A549 (cell line): Measurements from ENCODE around the gene CMIP. TPM values are rescaled to one million over a fixed set of nuclear protein-coding genes. Genes with fewer than 3 reads are reported as not detected.
A peak's percentile ranks its signal among the peaks of the same experiment; 100 is the strongest.

ENCODE experiments used
- BHLHE40 ChIP-seq: IDR thresholded peaks from 2 replicates; pipeline ENCODE4 v1.6.1; 2012; ENCODE audit warnings: low read depth, low read length, inconsistent platforms
- CBX2 ChIP-seq: fragments of 200-600 bp; sonication (generic); IDR thresholded peaks from 2 replicates; pipeline ENCODE4 v1.6.1; 2016; ENCODE audit warnings: low read depth, mild to moderate bottlenecking, borderline replicate concordance
- CHD2 ChIP-seq: fragments of 150-350 bp; IDR thresholded peaks from 2 replicates; pipeline ENCODE4 v1.6.1; 2014; ENCODE audit warnings: low read length; ENCODE audit not compliant: partially characterized antibody
- CHD4 ChIP-seq: fragments of 200-600 bp; sonication (generic); IDR thresholded peaks from 2 replicates; pipeline ENCODE4 v1.6.1; 2016; ENCODE audit warnings: antibody characterized with exemption, mild to moderate bottlenecking, borderline replicate concordance
- EHF ChIP-seq: fragments of 250-450 bp; sonication (Bioruptor Pico); IDR thresholded peaks from 2 replicates; pipeline ENCODE4 v1.5.0; 2020; ENCODE audit warnings: mild to moderate bottlenecking
- EHMT2 ChIP-seq: fragments of 200-600 bp; sonication (generic); IDR thresholded peaks from 2 replicates; pipeline ENCODE4 v1.6.1; 2016; ENCODE audit warnings: antibody characterized with exemption, low read depth, mild to moderate bottlenecking, moderate library complexity
- ESRRA ChIP-seq: fragments of 150-350 bp; IDR thresholded peaks from 2 replicates; pipeline ENCODE4 v1.6.1; 2014; ENCODE audit warnings: mild to moderate bottlenecking, low read length, borderline replicate concordance
- FOXS1 ChIP-seq: fragments of 250-450 bp; sonication (Bioruptor Pico); IDR thresholded peaks from 2 replicates; pipeline ENCODE4 v1.5.0; 2020; ENCODE audit warnings: mild to moderate bottlenecking, moderate library complexity
- HDAC2 ChIP-seq: fragments of 200-600 bp; sonication (generic); IDR thresholded peaks from 2 replicates; pipeline ENCODE4 v1.6.1; 2016
- HOXA7 ChIP-seq: fragments of 250-450 bp; sonication (Bioruptor Pico); IDR thresholded peaks from 2 replicates; pipeline ENCODE4 v1.5.0; 2020; ENCODE audit warnings: mild to moderate bottlenecking, moderate library complexity
- HOXB13 ChIP-seq: fragments of 250-450 bp; sonication (Bioruptor Pico); IDR thresholded peaks from 2 replicates; pipeline ENCODE4 v1.5.0; 2020; ENCODE audit warnings: low read depth, mild to moderate bottlenecking, moderate library complexity
- HOXB5 ChIP-seq: fragments of 250-450 bp; sonication (Bioruptor Pico); IDR thresholded peaks from 2 replicates; pipeline ENCODE4 v1.5.0; 2020; ENCODE audit warnings: mild to moderate bottlenecking, moderate library complexity
- JUN ChIP-seq, 2 experiments: fragments of >200 bp; sonication (Bioruptor Twin); formaldehyde crosslinking; IDR thresholded peaks; 2 replicates in 1 of 2; 3 replicates in 1 of 2; pipeline ENCODE4 v1.6.1; 2016 to 2017
- JUNB ChIP-seq: fragments of >200 bp; sonication (Bioruptor Twin); formaldehyde crosslinking; IDR thresholded peaks from 2 replicates; pipeline ENCODE4 v1.6.1; 2016
- MAFK ChIP-seq: fragments of 450-650 bp; IDR thresholded peaks from 2 replicates; pipeline ENCODE4 v1.6.1; 2014; ENCODE audit not compliant: partially characterized antibody
- MAZ ChIP-seq: fragments of 150-350 bp; IDR thresholded peaks from 2 replicates; pipeline ENCODE4 v1.6.1; 2014; ENCODE audit warnings: antibody characterized with exemption, low read depth, low read length, borderline replicate concordance
- NFE2L2 ChIP-seq: fragments of 150-350 bp; conservative IDR thresholded peaks from 2 replicates; pipeline ENCODE4 v1.6.1; 2014; ENCODE audit warnings: low read length
- NPAS2 ChIP-seq: fragments of 250-450 bp; sonication (Bioruptor Pico); IDR thresholded peaks from 2 replicates; pipeline ENCODE4 v1.8.0; 2022; ENCODE audit warnings: mild to moderate bottlenecking, moderate library complexity, borderline replicate concordance
- PHF8 ChIP-seq: fragments of 200-600 bp; sonication (generic); IDR thresholded peaks from 2 replicates; pipeline ENCODE4 v1.6.1; 2016; ENCODE audit warnings: low read depth, mild to moderate bottlenecking, antibody characterized with exemption, moderate library complexity, borderline replicate concordance
- RAD21 ChIP-seq, 2 experiments: fragments of >200 bp in 1 of 2; sonication (Bioruptor Twin) in 1 of 2; formaldehyde crosslinking in 1 of 2; IDR thresholded peaks in 1 of 2; conservative IDR thresholded peaks in 1 of 2; 2 replicates in 1 of 2; 3 replicates in 1 of 2; pipeline ENCODE4 v1.6.1; 2012 to 2018; ENCODE audit warnings: inconsistent platforms in 1 of 2
- RCOR1 ChIP-seq: fragments of 150-350 bp; IDR thresholded peaks from 2 replicates; pipeline ENCODE4 v1.6.1; 2014; ENCODE audit warnings: antibody characterized with exemption, low read length, low read depth
- RFX5 ChIP-seq: fragments of 450-650 bp; IDR thresholded peaks from 2 replicates; pipeline ENCODE4 v1.7.1; 2014; ENCODE audit warnings: antibody characterized with exemption, mild to moderate bottlenecking, moderate library complexity
- RNF2 ChIP-seq: fragments of 200-600 bp; sonication (generic); IDR thresholded peaks from 2 replicates; pipeline ENCODE4 v1.6.1; 2016; ENCODE audit warnings: low read depth, mild to moderate bottlenecking, antibody characterized with exemption, moderate library complexity, borderline replicate concordance
- SMC3 ChIP-seq: fragments of >200 bp; sonication (Bioruptor Twin); formaldehyde crosslinking; IDR thresholded peaks from 3 replicates; pipeline ENCODE4 v1.6.1; 2018; ENCODE audit warnings: inconsistent platforms
- SREBF2 ChIP-seq: fragments of 450-650 bp; IDR thresholded peaks from 2 replicates; pipeline ENCODE4 v1.6.1; 2014; ENCODE audit warnings: mild to moderate bottlenecking, moderate library complexity
- TFCP2L1 ChIP-seq: fragments of 250-450 bp; sonication (Bioruptor Pico); IDR thresholded peaks from 2 replicates; pipeline ENCODE4 v1.5.0; 2021; ENCODE audit warnings: mild to moderate bottlenecking
- ZC3H11A ChIP-seq: fragments of 450-650 bp; IDR thresholded peaks from 2 replicates; pipeline ENCODE4 v1.6.1; 2014; ENCODE audit warnings: antibody characterized with exemption, mild to moderate bottlenecking
- ZFP36 ChIP-seq: fragments of 450-650 bp; IDR thresholded peaks from 2 replicates; pipeline ENCODE4 v1.6.1; 2014; ENCODE audit warnings: borderline replicate concordance; ENCODE audit not compliant: partially characterized antibody
- ZSCAN20 ChIP-seq: fragments of 250-450 bp; sonication (Bioruptor Pico); IDR thresholded peaks from 2 replicates; pipeline ENCODE4 v1.8.0; 2022; ENCODE audit warnings: mild to moderate bottlenecking, moderate library complexity
- polyA plus RNA-seq, 4 experiments: library from polyadenylated mRNA; depleted of rRNA in 3 of 4; stranded (reverse); fragments of >200 nt; fragmentation: RNase III in 1 of 4; extraction: RNeasy Plus Mini Kit Qiagen cat#74134 plus additional on column Dnase treatment in 1 of 4; gene quantifications; 2 replicates in 3 of 4; 3 replicates in 1 of 4; pipeline ENCODE4 v1.2.3, GENCODE V29; 2011 to 2017
- TF ChIP-seq, protein P1 (sequence below): fragments of 200-600 bp; sonication (generic); IDR thresholded peaks from 2 replicates; pipeline ENCODE4 v1.6.1; 2016; ENCODE audit warnings: antibody characterized with exemption, mild to moderate bottlenecking, moderate library complexity
- TF ChIP-seq, protein P2 (sequence below): IDR thresholded peaks from 2 replicates; pipeline ENCODE4 v1.6.1; 2012
- TF ChIP-seq, protein P3 (sequence below): fragments of 250-450 bp; sonication (Bioruptor Pico); IDR thresholded peaks from 2 replicates; pipeline ENCODE4 v1.5.0; 2020; ENCODE audit warnings: low read depth, mild to moderate bottlenecking, moderate library complexity
- TF ChIP-seq, protein P4 (sequence below): fragments of 150-350 bp; IDR thresholded peaks from 2 replicates; pipeline ENCODE4 v1.6.1; 2014; ENCODE audit warnings: low read depth, mild to moderate bottlenecking, low read length
- TF ChIP-seq, protein P5 (sequence below): fragments of >200 bp; sonication (Bioruptor Twin); formaldehyde crosslinking; IDR thresholded peaks from 2 replicates; pipeline ENCODE4 v1.6.1; 2016
- TF ChIP-seq, protein P6 (sequence below): fragments of >200 bp; sonication (Bioruptor Twin); formaldehyde crosslinking; IDR thresholded peaks from 3 replicates; pipeline ENCODE4 v1.5.1; 2016

The CMIP gene
- polyA plus RNA-seq, 2 of the 4 experiments (the other 2 are of a cell fraction) = 21.6 to 125 TPM

DNA sequence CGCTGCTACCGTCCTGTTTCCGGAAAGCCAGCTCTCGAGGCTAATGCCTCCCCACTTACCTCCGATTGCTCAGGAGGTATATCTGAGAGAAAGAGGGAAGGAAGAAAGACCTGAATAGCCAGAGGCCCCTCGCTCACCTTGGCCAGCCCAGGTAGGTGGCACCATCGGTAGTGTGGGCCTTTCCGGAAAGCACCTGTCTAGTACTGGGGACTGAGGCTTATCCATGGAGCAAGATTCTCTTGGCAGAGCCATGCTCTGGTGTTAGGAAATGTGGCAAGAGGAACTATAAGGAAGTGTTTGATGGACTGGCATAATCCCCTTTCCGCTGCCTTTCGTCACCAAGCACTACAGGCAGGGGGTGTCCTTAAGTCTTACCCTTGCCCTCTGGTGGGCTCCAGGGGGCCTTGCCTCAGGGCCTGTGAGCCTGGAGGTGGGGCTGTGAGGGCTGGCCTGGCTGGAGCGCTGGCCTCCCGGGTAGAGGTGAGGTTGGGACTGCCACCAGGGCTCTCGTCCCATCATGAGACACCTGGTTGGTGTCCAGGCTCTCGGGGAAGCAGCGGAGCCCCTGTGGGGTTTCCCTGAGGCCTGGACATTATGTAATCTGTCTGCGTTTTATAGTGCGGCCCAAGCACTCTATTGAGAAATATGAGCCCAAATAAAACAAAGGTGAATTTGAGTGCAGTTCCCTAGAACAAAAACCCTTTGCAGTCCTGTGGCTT, 2.9 kb downstream of the CMIP start (continued):
- TF ChIP-seq, protein P1, sequence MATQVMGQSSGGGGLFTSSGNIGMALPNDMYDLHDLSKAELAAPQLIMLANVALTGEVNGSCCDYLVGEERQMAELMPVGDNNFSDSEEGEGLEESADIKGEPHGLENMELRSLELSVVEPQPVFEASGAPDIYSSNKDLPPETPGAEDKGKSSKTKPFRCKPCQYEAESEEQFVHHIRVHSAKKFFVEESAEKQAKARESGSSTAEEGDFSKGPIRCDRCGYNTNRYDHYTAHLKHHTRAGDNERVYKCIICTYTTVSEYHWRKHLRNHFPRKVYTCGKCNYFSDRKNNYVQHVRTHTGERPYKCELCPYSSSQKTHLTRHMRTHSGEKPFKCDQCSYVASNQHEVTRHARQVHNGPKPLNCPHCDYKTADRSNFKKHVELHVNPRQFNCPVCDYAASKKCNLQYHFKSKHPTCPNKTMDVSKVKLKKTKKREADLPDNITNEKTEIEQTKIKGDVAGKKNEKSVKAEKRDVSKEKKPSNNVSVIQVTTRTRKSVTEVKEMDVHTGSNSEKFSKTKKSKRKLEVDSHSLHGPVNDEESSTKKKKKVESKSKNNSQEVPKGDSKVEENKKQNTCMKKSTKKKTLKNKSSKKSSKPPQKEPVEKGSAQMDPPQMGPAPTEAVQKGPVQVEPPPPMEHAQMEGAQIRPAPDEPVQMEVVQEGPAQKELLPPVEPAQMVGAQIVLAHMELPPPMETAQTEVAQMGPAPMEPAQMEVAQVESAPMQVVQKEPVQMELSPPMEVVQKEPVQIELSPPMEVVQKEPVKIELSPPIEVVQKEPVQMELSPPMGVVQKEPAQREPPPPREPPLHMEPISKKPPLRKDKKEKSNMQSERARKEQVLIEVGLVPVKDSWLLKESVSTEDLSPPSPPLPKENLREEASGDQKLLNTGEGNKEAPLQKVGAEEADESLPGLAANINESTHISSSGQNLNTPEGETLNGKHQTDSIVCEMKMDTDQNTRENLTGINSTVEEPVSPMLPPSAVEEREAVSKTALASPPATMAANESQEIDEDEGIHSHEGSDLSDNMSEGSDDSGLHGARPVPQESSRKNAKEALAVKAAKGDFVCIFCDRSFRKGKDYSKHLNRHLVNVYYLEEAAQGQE = no peak
- TF ChIP-seq JUN (IDR thresholded peaks at IDR 0.05) (peak in 1 of 2 experiments; percentile 48; a peak in 2 of 5 replicates), HDAC2 (no peak), PHF8 (no peak), BHLHE40 (no peak), SREBF2 (no peak), CBX2 (no peak), MAZ (no peak), HOXB13 (no peak), HOXA7 (peak; percentile 8; the same call in 1 of the 2 replicates), ESRRA (no peak), FOXS1 (CRISPR knock-in tag) (no peak), RCOR1 (no peak), MAFK (no peak), ZFP36 (no peak), NFE2L2 (no peak), TFCP2L1 (CRISPR knock-in tag) (no peak), RNF2 (no peak), NPAS2 (CRISPR knock-in tag) (no peak), HOXB5 (CRISPR knock-in tag) (no peak), RFX5 (no peak), ZSCAN20 (CRISPR knock-in tag) (no peak), CHD4 (no peak), JUNB (no peak), ZC3H11A (no peak), RAD21 (conservative IDR thresholded peaks at IDR 0.05 in 1 of 2, IDR thresholded peaks at IDR 0.05 in 1 of 2) (0 out of 5 replicates have a peak, but pooled peaks of 1 of the 2 experiments have one; percentile 5), CHD2 (no peak), EHMT2 (no peak), EHF (CRISPR knock-in tag) (no peak), SMC3 (peak; percentile 18; the same call in 1 of the 3 replicates)
- TF ChIP-seq, protein P2, sequence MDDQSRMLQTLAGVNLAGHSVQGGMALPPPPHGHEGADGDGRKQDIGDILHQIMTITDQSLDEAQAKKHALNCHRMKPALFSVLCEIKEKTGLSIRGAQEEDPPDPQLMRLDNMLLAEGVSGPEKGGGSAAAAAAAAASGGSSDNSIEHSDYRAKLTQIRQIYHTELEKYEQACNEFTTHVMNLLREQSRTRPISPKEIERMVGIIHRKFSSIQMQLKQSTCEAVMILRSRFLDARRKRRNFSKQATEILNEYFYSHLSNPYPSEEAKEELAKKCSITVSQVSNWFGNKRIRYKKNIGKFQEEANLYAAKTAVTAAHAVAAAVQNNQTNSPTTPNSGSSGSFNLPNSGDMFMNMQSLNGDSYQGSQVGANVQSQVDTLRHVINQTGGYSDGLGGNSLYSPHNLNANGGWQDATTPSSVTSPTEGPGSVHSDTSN = 0 out of 2 replicates have a peak, but pooled peaks have one; percentile 49
- TF ChIP-seq, protein P3, sequence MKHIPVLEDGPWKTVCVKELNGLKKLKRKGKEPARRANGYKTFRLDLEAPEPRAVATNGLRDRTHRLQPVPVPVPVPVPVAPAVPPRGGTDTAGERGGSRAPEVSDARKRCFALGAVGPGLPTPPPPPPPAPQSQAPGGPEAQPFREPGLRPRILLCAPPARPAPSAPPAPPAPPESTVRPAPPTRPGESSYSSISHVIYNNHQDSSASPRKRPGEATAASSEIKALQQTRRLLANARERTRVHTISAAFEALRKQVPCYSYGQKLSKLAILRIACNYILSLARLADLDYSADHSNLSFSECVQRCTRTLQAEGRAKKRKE (CRISPR knock-in tag) = no peak
- TF ChIP-seq, protein P4, sequence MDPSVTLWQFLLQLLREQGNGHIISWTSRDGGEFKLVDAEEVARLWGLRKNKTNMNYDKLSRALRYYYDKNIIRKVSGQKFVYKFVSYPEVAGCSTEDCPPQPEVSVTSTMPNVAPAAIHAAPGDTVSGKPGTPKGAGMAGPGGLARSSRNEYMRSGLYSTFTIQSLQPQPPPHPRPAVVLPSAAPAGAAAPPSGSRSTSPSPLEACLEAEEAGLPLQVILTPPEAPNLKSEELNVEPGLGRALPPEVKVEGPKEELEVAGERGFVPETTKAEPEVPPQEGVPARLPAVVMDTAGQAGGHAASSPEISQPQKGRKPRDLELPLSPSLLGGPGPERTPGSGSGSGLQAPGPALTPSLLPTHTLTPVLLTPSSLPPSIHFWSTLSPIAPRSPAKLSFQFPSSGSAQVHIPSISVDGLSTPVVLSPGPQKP = no peak
- TF ChIP-seq, protein P5, sequence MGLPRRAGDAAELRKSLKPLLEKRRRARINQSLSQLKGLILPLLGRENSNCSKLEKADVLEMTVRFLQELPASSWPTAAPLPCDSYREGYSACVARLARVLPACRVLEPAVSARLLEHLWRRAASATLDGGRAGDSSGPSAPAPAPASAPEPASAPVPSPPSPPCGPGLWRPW = no peak
- TF ChIP-seq, protein P6, sequence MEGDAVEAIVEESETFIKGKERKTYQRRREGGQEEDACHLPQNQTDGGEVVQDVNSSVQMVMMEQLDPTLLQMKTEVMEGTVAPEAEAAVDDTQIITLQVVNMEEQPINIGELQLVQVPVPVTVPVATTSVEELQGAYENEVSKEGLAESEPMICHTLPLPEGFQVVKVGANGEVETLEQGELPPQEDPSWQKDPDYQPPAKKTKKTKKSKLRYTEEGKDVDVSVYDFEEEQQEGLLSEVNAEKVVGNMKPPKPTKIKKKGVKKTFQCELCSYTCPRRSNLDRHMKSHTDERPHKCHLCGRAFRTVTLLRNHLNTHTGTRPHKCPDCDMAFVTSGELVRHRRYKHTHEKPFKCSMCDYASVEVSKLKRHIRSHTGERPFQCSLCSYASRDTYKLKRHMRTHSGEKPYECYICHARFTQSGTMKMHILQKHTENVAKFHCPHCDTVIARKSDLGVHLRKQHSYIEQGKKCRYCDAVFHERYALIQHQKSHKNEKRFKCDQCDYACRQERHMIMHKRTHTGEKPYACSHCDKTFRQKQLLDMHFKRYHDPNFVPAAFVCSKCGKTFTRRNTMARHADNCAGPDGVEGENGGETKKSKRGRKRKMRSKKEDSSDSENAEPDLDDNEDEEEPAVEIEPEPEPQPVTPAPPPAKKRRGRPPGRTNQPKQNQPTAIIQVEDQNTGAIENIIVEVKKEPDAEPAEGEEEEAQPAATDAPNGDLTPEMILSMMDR = no peak
